Endodermal cell (in vitro differentiated cells): Measurements from ENCODE around the gene SEMG1. TPM values are rescaled to one million over a fixed set of nuclear protein-coding genes. Genes with fewer than 3 reads are reported as not detected.

Experiments used
- DNase-seq: peaks from one replicate; pipeline ENCODE4 v3.0.0-alpha.2; 2017
- H3K27ac ChIP-seq: 2 replicates; pipeline ENCODE4 v1.5.1; 2013; ENCODE audit warnings: mild to moderate bottlenecking, low read depth, low read length, moderate library complexity
- H3K27me3 ChIP-seq: 2 replicates; pipeline ENCODE4 v1.6.1; 2013; ENCODE audit warnings: mild to moderate bottlenecking, low read length, moderate library complexity; ENCODE audit not compliant: insufficient read depth, control insufficient read depth, poor library complexity, severe bottlenecking
- H3K36me3 ChIP-seq: 2 replicates; pipeline ENCODE4 v1.7.0; 2013; ENCODE audit warnings: mild to moderate bottlenecking, low read length, moderate library complexity; ENCODE audit not compliant: control insufficient read depth, insufficient read depth
- H3K4me1 ChIP-seq: one replicate; pipeline ENCODE4 v1.7.0; 2013; ENCODE audit warnings: low read length; ENCODE audit not compliant: control insufficient read depth, insufficient read depth
- H3K4me3 ChIP-seq: 2 replicates; pipeline ENCODE4 v1.5.1; 2013; ENCODE audit warnings: mild to moderate bottlenecking, low read length, moderate library complexity
- H3K9ac ChIP-seq: 2 replicates; pipeline ENCODE4 v1.6.1; 2013; ENCODE audit warnings: mild to moderate bottlenecking, low read length, moderate library complexity; ENCODE audit not compliant: poor library complexity, severe bottlenecking; ENCODE audit errors: extremely low read depth
- H3K9me3 ChIP-seq: 2 replicates; pipeline ENCODE4 v1.6.1; 2013; ENCODE audit warnings: mild to moderate bottlenecking, low read length, moderate library complexity; ENCODE audit not compliant: control insufficient read depth
- H3K27ac Mint-ChIP-seq: 2 replicates; pipeline ENCODE4 v1.8.0; 2020; ENCODE audit warnings: mixed read lengths
- H3K27me3 Mint-ChIP-seq: 2 replicates; pipeline ENCODE4 v1.8.0; 2021; ENCODE audit warnings: mild to moderate bottlenecking, mixed read lengths; ENCODE audit not compliant: insufficient read depth
- H3K36me3 Mint-ChIP-seq: 2 replicates; pipeline ENCODE4 v1.8.0; 2020; ENCODE audit warnings: low read depth, mixed read lengths
- H3K4me1 Mint-ChIP-seq: 2 replicates; pipeline ENCODE4 v1.8.0; 2020; ENCODE audit warnings: mixed read lengths
- H3K4me3 Mint-ChIP-seq: 2 replicates; pipeline ENCODE4 v1.8.0; 2020; ENCODE audit warnings: mild to moderate bottlenecking, moderate library complexity, mixed read lengths
- H3K9me3 Mint-ChIP-seq: 2 replicates; pipeline ENCODE4 v1.8.0; 2020; ENCODE audit warnings: mild to moderate bottlenecking, mixed read lengths
- CTCF ChIP-seq: fragments of 200-600 bp; sonication (generic); conservative IDR thresholded peaks from 2 replicates; pipeline ENCODE4 v1.5.0; 2021; ENCODE audit warnings: antibody characterized with exemption, mild to moderate bottlenecking
- WGBS, 2 experiments: methylation state at CpG; one replicate each; pipeline versions ENCODE4 v1.1.5 to v1.1.7; 2013; ENCODE audit warnings: missing lambda C conversion rate in 2 of 2, mixed read lengths in 1 of 2; ENCODE audit not compliant: insufficient coverage in 1 of 2, insufficient read length in 1 of 2; 5-methylcytosine and 5-hydroxymethylcytosine counted together
- total RNA-seq, 2 donors: library from RNA; stranded (reverse); fragmentation: NEBNext Ultra II Directional in 1 of 2; extraction: Animal tissue kit (Norgen Biotek cat#: 25700) in 1 of 2; gene quantifications; 2 replicates in 1 of 2; 3 replicates in 1 of 2; pipeline ENCODE4 v1.2.1, GENCODE V29; 2021

The SEMG1 gene
- total RNA-seq, 2 donors from 2014 or later, result 0.46 TPM; not detected in 1

- Histone ChIP-seq H3K36me3 (no peaks in the 10 kb centered on the region), H3K4me1 (no peaks in the 10 kb centered on the region), H3K27me3 (no peaks in the 10 kb centered on the region), H3K4me3 (no peak overlapping the region), H3K27ac (no peak overlapping the region), H3K9me3 (no peaks in the 10 kb centered on the region), H3K9ac (no peak overlapping the region)
- Mint-ChIP-seq H3K4me1 (peaks cover 4% of the 10 kb centered on the region), H3K27ac (no peak overlapping the region), H3K4me3 (no peak overlapping the region), H3K27me3 (peaks cover 3% of the 10 kb centered on the region), H3K36me3 (no peaks in the 10 kb centered on the region), H3K9me3 (no peaks in the 10 kb centered on the region)
- WGBS, 2 experiments, result 39 to 58% methylated on average over 2 of the region's 2 CpGs
- DNase-seq, result no peak
- no peak for TF ChIP-seq CTCF
Measured at GRCh38 chr20:45258664-45259063, 51.8 kb downstream of the SEMG1 start.

Other genes starting within 250 kb of the SEMG1 start
- gene TOMM34, start 246.6 kb upstream of the SEMG1 start, total RNA-seq, result 10 to 100 TPM; 43.6 to 43.9 TPM
- 10 to 100 TPM; 29.2 to 33.1 TPM for gene STK4, start 240.5 kb upstream of the SEMG1 start, total RNA-seq
- 1 to 10 TPM in 1 of 2 donors, under 1 TPM in 1; 0.18 to 1.5 TPM for gene KCNS1, start 105.9 kb upstream of the SEMG1 start, total RNA-seq
- not detected for gene WFDC5, start 91.9 kb upstream of the SEMG1 start, total RNA-seq
- not detected for gene WFDC12, start 82.6 kb upstream of the SEMG1 start, total RNA-seq
- gene PI3, start 32.1 kb upstream of the SEMG1 start, total RNA-seq, result not detected
- not detected for gene SEMG2, start 14.3 kb downstream of the SEMG1 start, total RNA-seq
- not detected for gene SLPI, start 47.5 kb downstream of the SEMG1 start, total RNA-seq
- gene RBPJL, start 99.8 kb downstream of the SEMG1 start, total RNA-seq, result not detected
- gene MATN4, start 101.3 kb downstream of the SEMG1 start, total RNA-seq, result under 1 TPM; 0.20 to 0.46 TPM
- gene SDC4, start 141.4 kb downstream of the SEMG1 start, total RNA-seq, result 100 to 1,000 TPM in 1 of 2 donors, 10 to 100 TPM in 1; 78.0 to 118 TPM
- gene SYS1, start 156.1 kb downstream of the SEMG1 start, total RNA-seq, result 10 to 100 TPM; 22.1 to 23.8 TPM
- gene TP53TG5, start 171.3 kb downstream of the SEMG1 start, total RNA-seq, result 1 to 10 TPM; 2.0 to 2.4 TPM
- gene DBNDD2, start 201.3 kb downstream of the SEMG1 start, total RNA-seq, result 10 to 100 TPM; 63.2 to 69.1 TPM
- gene PIGT, start 209.1 kb downstream of the SEMG1 start, total RNA-seq, result 10 to 100 TPM; 83.3 to 90.1 TPM